ENCODE measurements around the gene RIGI. TPM values are rescaled to one million over a fixed set of nuclear protein-coding genes. Genes with fewer than 3 reads are reported as not detected.

Gene RIGI
- polyA plus RNA-seq, 2 of the 4 experiments (the other 2 are of a cell fraction): 4.1 to 4.8 TPM

- WGBS (ENCODE audit: missing lambda C conversion rate): under 1% methylated on average over 37 of the region's 46 CpGs
- peak within 1 kb of the TSS; percentile 94 to 96 for H3K27ac ChIP-seq
- CTCF ChIA-PET: interaction anchor here (0.6 to 4.1 kb wide), 5 partner anchors 20 to 435 kb away, joined by 3 to 35 read pairs (median 4); no protein-coding TSS in a partner anchor
- peak; percentile 90 to 92 for DNase-seq (ENCODE audit: low read depth in 1 of 2, low spot score in 1 of 2)
- no peak for FAIRE-seq
- no peaks in the 10 kb centered on the region for H3K9me3 ChIP-seq
- peak within 1 kb of the TSS; percentile 83 for H3K4me2 ChIP-seq
- ATAC-seq: peak; percentile 89 to 92
- POLR2A ChIA-PET: interaction anchor here (0.6 to 1.5 kb wide), 5 partner anchors 20 to 473 kb away, joined by 3 to 5 read pairs (median 5); partner anchors contain the start of genes ACO1, DNAJA1 and NDUFB6
- H3K4me1 ChIP-seq: peaks cover 17% of the 10 kb centered on the region
- H3K4me3 ChIP-seq: peak within 1 kb of the TSS; percentile 62
- TF ChIP-seq KDM1A (IDR thresholded peaks at IDR 0.05; ENCODE audit: low read depth) (no peak), POLR2A (IDR thresholded peaks at IDR 0.05; ENCODE audit: low read length) (peak; percentile 61), MAX (IDR thresholded peaks at IDR 0.05) (peak; percentile 74), KDM5A (IDR thresholded peaks at IDR 0.05) (peak; percentile 27; the same call in 1 of the 2 replicates), MAZ (IDR thresholded peaks at IDR 0.05; ENCODE audit: borderline replicate concordance, low read depth, low read length) (0 out of 2 replicates have a peak, but pooled peaks have one; percentile 45), GATA3 (IDR thresholded peaks at IDR 0.05; ENCODE audit: borderline replicate concordance) (0 out of 2 replicates have a peak, but pooled peaks have one; percentile 14), NFE2L2 (conservative IDR thresholded peaks at IDR 0.05; ENCODE audit: low read length) (no peak), CEBPB (IDR thresholded peaks at IDR 0.05) (peak; percentile 64 to 83; a peak in 3 of 4 replicates), BCL3 (IDR thresholded peaks at IDR 0.05) (peak; percentile 91), POLR2AphosphoS2 (conservative IDR thresholded peaks at IDR 0.05; ENCODE audit: low read length) (no peak), TP53 (CRISPR knock-in tag; IDR thresholded peaks at IDR 0.05) (0 out of 2 replicates have a peak, but pooled peaks have one; percentile 23), JUN (IDR thresholded peaks at IDR 0.05) (peak; percentile 89 to 95; a peak in 4 of 5 replicates), HOXB5 (CRISPR knock-in tag; IDR thresholded peaks at IDR 0.05) (no peak), EHF (CRISPR knock-in tag; IDR thresholded peaks at IDR 0.05) (no peak), USF2 (IDR thresholded peaks at IDR 0.05) (peak; percentile 93), RFX5 (IDR thresholded peaks at IDR 0.05) (peak; percentile 17; the same call in 1 of the 2 replicates), BHLHE40 (IDR thresholded peaks at IDR 0.05; ENCODE audit: low read depth, low read length) (peak; percentile 31; the same call in 1 of the 2 replicates), PHF8 (IDR thresholded peaks at IDR 0.05; ENCODE audit: borderline replicate concordance, low read depth) (peak; percentile 89)
Measured at GRCh38 chr9:32552172-32552872, 26.3 kb upstream of the RIGI start, which contains the start of the genes SMIM27 and TOPORS. Gene SMIM27, plus strand, starts transcription at chr9:32552327. Its CDS starts 108 bp downstream, at chr9:32552435. Gene TOPORS, minus strand, starts transcription at chr9:32552586. Its CDS starts 150 bp downstream, at chr9:32552436.

GRCh38 chr9:32551276-32552051 lies 25.5 kb upstream of the RIGI start:
- FAIRE-seq (no peak), DNase-seq (ENCODE audit: low read depth in 1 of 2, low spot score in 1 of 2) (peak; percentile 32 to 64), ATAC-seq (peak; percentile 49 to 50)
- peak overlapping the region; percentile 83 for H3K4me2 ChIP-seq
- WGBS (ENCODE audit: missing lambda C conversion rate): 1% methylated on average over 32 of the region's 36 CpGs
- no peak for TF ChIP-seq NPAS2 (CRISPR knock-in tag; IDR thresholded peaks at IDR 0.05; ENCODE audit: borderline replicate concordance)
- TF ChIP-seq JUN (IDR thresholded peaks at IDR 0.05): peak in 1 of 2 experiments; percentile 13; a peak in 1 of 5 replicates
- TF ChIP-seq MAX (IDR thresholded peaks at IDR 0.05): peak; percentile 55; the same call in 1 of the 2 replicates
- TF ChIP-seq NR3C1 (IDR thresholded peaks at IDR 0.05): no peak
- no peak for TF ChIP-seq ZNF302 (CRISPR knock-in tag; IDR thresholded peaks at IDR 0.05)
- TF ChIP-seq E2F6 (IDR thresholded peaks at IDR 0.05; ENCODE audit: borderline replicate concordance, low read depth): peak; percentile 8; the same call in 1 of the 2 replicates
- no peaks in the 10 kb centered on the region for H3K9me3 ChIP-seq
- peak overlapping the region; percentile 62 for H3K4me3 ChIP-seq
- peak overlapping the region; percentile 94 to 96 for H3K27ac ChIP-seq
- ChIA-PET CTCF (interaction anchor here (0.6 to 9.3 kb wide), 12 partner anchors 12 to 436 kb away, joined by 3 to 91 read pairs (median 6); partner anchors contain the start of gene NDUFB6), POLR2A (interaction anchor here (0.6 to 2.6 kb wide), 7 partner anchors 21 to 474 kb away, joined by 3 to 14 read pairs (median 5); partner anchors contain the start of genes ACO1, DNAJA1, NDUFB6 and RIGI)
- H3K4me1 ChIP-seq: peaks cover 17% of the 10 kb centered on the region

Measured in A549 (cell line).